ENCODE measurements around the gene PHGDH.

GRCh38 chr1:119712342-119713038, 756 bp downstream of the PHGDH start:
- TF ChIP-seq CTCF (IDR thresholded peaks at IDR 0.05) (no peak), POLR2A (IDR thresholded peaks at IDR 0.05) (no peak), EP300 (IDR thresholded peaks at IDR 0.05) (no peak), POLR2AphosphoS5 (IDR thresholded peaks at IDR 0.05) (peak in 2 of 3 donors; percentile 4 to 54)
